Measurements from ENCODE around the gene ZNF804B. TPM values are rescaled to one million over a fixed set of nuclear protein-coding genes. Genes with fewer than 3 reads are reported as not detected.

The ZNF804B gene
- total and polyA plus RNA-seq, 12 donors: 0.04 to 0.09 (median 0.08) TPM; not detected in 7

GRCh38 chr7:88795553-88795952 is 36.1 kb downstream of the ZNF804B start, which contains the start of gene TEX47:
TEX47 (minus strand) TSS chr7:88795737; CDS start chr7:88794942, 795 bp downstream.
- H3K9me3 ChIP-seq (replicated peaks in 1 of 3): no peaks in the 10 kb centered on the region
- no peaks in the 10 kb centered on the region for H3K36me3 ChIP-seq (replicated peaks in 1 of 2)
- H3K27ac ChIP-seq: no peak within 1 kb of the TSS
- 73 to 86% (median 76%) methylated on average over 7 of the region's 7 CpGs for WGBS, 4 donors
- no peak within 1 kb of the TSS for H3K4me3 ChIP-seq
- H3K4me1 ChIP-seq (replicated peaks in 1 of 2): no peaks in the 10 kb centered on the region
- intact Hi-C loops (cut with DNase I): no loop called here
- no peak for TF ChIP-seq POLR2A (IDR thresholded peaks at IDR 0.05)
- TF ChIP-seq, protein P1, sequence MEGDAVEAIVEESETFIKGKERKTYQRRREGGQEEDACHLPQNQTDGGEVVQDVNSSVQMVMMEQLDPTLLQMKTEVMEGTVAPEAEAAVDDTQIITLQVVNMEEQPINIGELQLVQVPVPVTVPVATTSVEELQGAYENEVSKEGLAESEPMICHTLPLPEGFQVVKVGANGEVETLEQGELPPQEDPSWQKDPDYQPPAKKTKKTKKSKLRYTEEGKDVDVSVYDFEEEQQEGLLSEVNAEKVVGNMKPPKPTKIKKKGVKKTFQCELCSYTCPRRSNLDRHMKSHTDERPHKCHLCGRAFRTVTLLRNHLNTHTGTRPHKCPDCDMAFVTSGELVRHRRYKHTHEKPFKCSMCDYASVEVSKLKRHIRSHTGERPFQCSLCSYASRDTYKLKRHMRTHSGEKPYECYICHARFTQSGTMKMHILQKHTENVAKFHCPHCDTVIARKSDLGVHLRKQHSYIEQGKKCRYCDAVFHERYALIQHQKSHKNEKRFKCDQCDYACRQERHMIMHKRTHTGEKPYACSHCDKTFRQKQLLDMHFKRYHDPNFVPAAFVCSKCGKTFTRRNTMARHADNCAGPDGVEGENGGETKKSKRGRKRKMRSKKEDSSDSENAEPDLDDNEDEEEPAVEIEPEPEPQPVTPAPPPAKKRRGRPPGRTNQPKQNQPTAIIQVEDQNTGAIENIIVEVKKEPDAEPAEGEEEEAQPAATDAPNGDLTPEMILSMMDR (IDR thresholded peaks at IDR 0.05): no peak
- no peak for DNase-seq
- no peaks in the 10 kb centered on the region for H3K27me3 ChIP-seq

DNA sequence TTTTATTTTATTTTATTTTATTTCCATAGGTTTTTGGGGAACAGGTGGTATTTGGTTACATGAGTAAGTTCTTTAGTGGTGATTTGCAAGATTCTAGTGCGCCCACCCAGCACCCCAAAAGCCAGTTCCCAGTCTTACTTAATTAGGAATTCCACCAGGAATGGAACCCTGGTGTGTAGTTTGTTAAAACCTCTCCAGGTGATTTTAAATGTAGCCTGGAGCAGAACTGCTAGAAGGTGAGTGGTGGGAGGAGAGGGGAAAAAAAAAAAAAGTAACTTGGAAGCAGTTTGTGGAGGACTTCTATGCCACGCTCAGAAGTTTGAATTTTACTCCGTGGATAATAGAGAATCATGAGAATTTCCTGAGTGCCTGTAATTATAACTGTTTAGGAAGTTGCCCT is 41.5 kb downstream of the ZNF804B start:
- Histone ChIP-seq H3K36me3 (replicated peaks in 1 of 2) (no peaks in the 10 kb centered on the region), H3K4me3 (no peak overlapping the region), H3K27me3 (no peaks in the 10 kb centered on the region), H3K9me3 (replicated peaks in 1 of 3) (no peaks in the 10 kb centered on the region), H3K4me1 (replicated peaks in 1 of 2) (no peaks in the 10 kb centered on the region), H3K27ac (no peak overlapping the region)
- TF ChIP-seq, protein P1 (IDR thresholded peaks at IDR 0.05): no peak
- intact Hi-C loops (cut with DNase I): no loop called here
- WGBS, 4 donors: 66 to 78% (median 74%) methylated on average over 3 of the region's 3 CpGs
- DNase-seq: no peak

DNA sequence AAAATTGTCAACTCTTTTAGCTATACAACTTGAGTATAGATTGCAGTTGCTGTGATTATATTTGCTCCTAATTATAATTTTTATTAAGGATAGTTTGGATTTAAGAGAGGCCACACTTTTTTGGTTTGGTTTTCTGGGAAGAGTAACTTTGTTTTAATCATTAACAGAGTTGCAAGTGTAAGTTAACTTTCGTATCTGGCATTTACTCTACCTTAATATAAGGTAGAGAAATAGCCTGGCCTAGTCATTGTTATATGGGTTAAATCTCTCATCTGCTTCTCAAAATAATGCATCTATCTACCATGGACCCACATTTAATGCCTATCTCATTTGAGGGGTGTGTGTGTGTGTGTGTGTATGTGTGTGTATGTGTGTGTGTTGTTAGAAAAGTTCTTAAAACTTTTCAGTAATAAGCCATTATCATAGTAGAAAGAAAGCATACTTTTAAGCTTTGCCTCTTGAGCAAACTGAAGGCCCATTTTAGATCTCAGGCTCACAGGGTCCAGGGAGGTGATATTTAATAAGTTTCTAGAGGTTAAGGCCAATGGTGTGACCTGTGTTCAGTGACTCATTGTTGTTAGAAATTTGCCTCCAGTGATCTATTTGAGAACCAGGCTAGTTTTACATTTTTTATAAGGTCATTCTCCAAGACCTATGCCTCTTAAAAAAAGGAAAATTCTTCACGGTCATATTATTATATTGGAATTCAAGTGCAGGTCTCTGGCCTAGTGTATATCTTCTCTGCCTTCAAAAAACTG is 47.0 kb downstream of the ZNF804B start:
- 67 to 84% (median 74%) methylated on average over 2 of the region's 2 CpGs for WGBS, 4 donors
- Histone ChIP-seq H3K4me3 (no peak overlapping the region), H3K27me3 (no peaks in the 10 kb centered on the region), H3K4me1 (replicated peaks in 1 of 2) (no peaks in the 10 kb centered on the region), H3K36me3 (replicated peaks in 1 of 2) (no peaks in the 10 kb centered on the region), H3K9me3 (replicated peaks in 1 of 3) (no peaks in the 10 kb centered on the region), H3K27ac (no peak overlapping the region)
- intact Hi-C loops (cut with DNase I): no loop called here
- TF ChIP-seq, protein P1 (IDR thresholded peaks at IDR 0.05): no peak
- no peak for DNase-seq

DNA sequence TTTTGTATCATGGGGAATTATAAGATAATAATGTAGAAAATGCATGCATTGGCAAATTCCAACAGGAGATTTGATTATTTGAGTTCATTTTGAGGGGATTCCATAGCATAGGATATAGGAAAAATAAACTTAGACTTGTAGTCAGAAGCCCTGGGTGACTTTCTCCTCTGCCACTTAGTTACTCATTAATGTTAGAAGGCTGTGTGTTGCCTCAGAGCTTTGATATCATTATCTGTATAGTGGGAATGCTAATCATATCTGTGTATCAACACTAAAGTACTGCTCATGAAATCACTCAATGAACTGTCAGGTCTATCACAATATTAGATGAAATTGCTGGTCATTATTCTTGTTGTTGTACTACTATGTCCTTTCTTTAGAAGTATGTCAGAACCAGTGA is 59.1 kb downstream of the ZNF804B start:
- no peak for DNase-seq
- H3K27ac ChIP-seq: no peak overlapping the region
- TF ChIP-seq POLR2A (IDR thresholded peaks at IDR 0.05): no peak
- TF ChIP-seq, protein P1 (IDR thresholded peaks at IDR 0.05): no peak
- no peak overlapping the region for H3K4me3 ChIP-seq
- H3K4me1 ChIP-seq (replicated peaks in 1 of 2): no peaks in the 10 kb centered on the region
- no peaks in the 10 kb centered on the region for H3K27me3 ChIP-seq
- intact Hi-C loops (cut with DNase I): no loop called here
- H3K9me3 ChIP-seq (replicated peaks in 1 of 3): no peaks in the 10 kb centered on the region
- no peaks in the 10 kb centered on the region for H3K36me3 ChIP-seq (replicated peaks in 1 of 2)

All from adrenal gland (tissue), 12 donors.